ENCODE results near the gene HMGCLL1.

The HMGCLL1 gene

GRCh38 chr6:55578537-55579363 is at the start of gene HMGCLL1:
Gene HMGCLL1, minus strand, starts transcription at chr6:55579192. Its CDS starts 137 bp downstream, at chr6:55579055.
- Mint-ChIP-seq H3K4me3 (no peak within 1 kb of the TSS), H3K27me3 (peaks cover 17% of the 10 kb centered on the region), H3K9me3 (no peaks in the 10 kb centered on the region), H3K27ac (no peak within 1 kb of the TSS), H3K4me1 (ENCODE audit: low read depth) (no peaks in the 10 kb centered on the region), H3K36me3 (ENCODE audit: low read depth) (no peaks in the 10 kb centered on the region)
- intact Hi-C loops (cut with micrococcal nuclease), result no loop called here

- no peaks in the 10 kb centered on the region for H3K4me1 Mint-ChIP-seq (ENCODE audit: low read depth)
- no peaks in the 10 kb centered on the region for H3K27me3 Mint-ChIP-seq
- H3K9me3 Mint-ChIP-seq, result peaks cover 9% of the 10 kb centered on the region
- intact Hi-C loops (cut with micrococcal nuclease), result no loop called here
- H3K4me3 Mint-ChIP-seq, result no peak overlapping the region
- no peaks in the 10 kb centered on the region for H3K36me3 Mint-ChIP-seq (ENCODE audit: low read depth)
- H3K27ac Mint-ChIP-seq, result no peak overlapping the region
Observed at GRCh38 chr6:55621993-55622392, 43.0 kb upstream of the HMGCLL1 start.

- Mint-ChIP-seq H3K27me3 (no peaks in the 10 kb centered on the region), H3K4me3 (no peak overlapping the region), H3K9me3 (peaks cover 9% of the 10 kb centered on the region), H3K36me3 (ENCODE audit: low read depth) (no peaks in the 10 kb centered on the region), H3K27ac (no peak overlapping the region), H3K4me1 (ENCODE audit: low read depth) (no peaks in the 10 kb centered on the region)
- intact Hi-C loops (cut with micrococcal nuclease), result no loop called here
Observed at GRCh38 chr6:55621244-55621643, 42.3 kb upstream of the HMGCLL1 start.

- no peaks in the 10 kb centered on the region for H3K36me3 Mint-ChIP-seq (ENCODE audit: low read depth)
- intact Hi-C loops (cut with micrococcal nuclease), result no loop called here
- no peak overlapping the region for H3K4me3 Mint-ChIP-seq
- H3K27ac Mint-ChIP-seq, result no peak overlapping the region
- peaks cover 10% of the 10 kb centered on the region for H3K9me3 Mint-ChIP-seq
- H3K4me1 Mint-ChIP-seq (ENCODE audit: low read depth), result no peaks in the 10 kb centered on the region
- H3K27me3 Mint-ChIP-seq, result no peaks in the 10 kb centered on the region
Observed at GRCh38 chr6:55617272-55617671, 38.3 kb upstream of the HMGCLL1 start.

GRCh38 chr6:55604021-55604420 is 25.0 kb upstream of the HMGCLL1 start:
- intact Hi-C loops (cut with micrococcal nuclease), result no loop called here
- Mint-ChIP-seq H3K9me3 (no peaks in the 10 kb centered on the region), H3K36me3 (ENCODE audit: low read depth) (no peaks in the 10 kb centered on the region), H3K27me3 (no peaks in the 10 kb centered on the region), H3K4me3 (no peak overlapping the region), H3K27ac (no peak overlapping the region), H3K4me1 (ENCODE audit: low read depth) (no peaks in the 10 kb centered on the region)

GRCh38 chr6:55601120-55601519 is 22.1 kb upstream of the HMGCLL1 start:
- H3K4me3 Mint-ChIP-seq, result no peak overlapping the region
- intact Hi-C loops (cut with micrococcal nuclease), result no loop called here
- no peaks in the 10 kb centered on the region for H3K9me3 Mint-ChIP-seq
- no peaks in the 10 kb centered on the region for H3K27me3 Mint-ChIP-seq
- H3K27ac Mint-ChIP-seq, result no peak overlapping the region
- no peaks in the 10 kb centered on the region for H3K36me3 Mint-ChIP-seq (ENCODE audit: low read depth)
- no peaks in the 10 kb centered on the region for H3K4me1 Mint-ChIP-seq (ENCODE audit: low read depth)

- Mint-ChIP-seq H3K27me3 (no peaks in the 10 kb centered on the region), H3K9me3 (no peaks in the 10 kb centered on the region), H3K4me1 (ENCODE audit: low read depth) (no peaks in the 10 kb centered on the region), H3K4me3 (no peak overlapping the region), H3K27ac (no peak overlapping the region), H3K36me3 (ENCODE audit: low read depth) (no peaks in the 10 kb centered on the region)
- intact Hi-C loops (cut with micrococcal nuclease), result no loop called here
Observed at GRCh38 chr6:55594442-55594841, 15.4 kb upstream of the HMGCLL1 start.

- Mint-ChIP-seq H3K4me3 (no peak overlapping the region), H3K36me3 (ENCODE audit: low read depth) (no peaks in the 10 kb centered on the region), H3K9me3 (peaks cover 16% of the 10 kb centered on the region), H3K27ac (no peak overlapping the region), H3K4me1 (ENCODE audit: low read depth) (no peaks in the 10 kb centered on the region), H3K27me3 (peaks cover 1% of the 10 kb centered on the region)
- intact Hi-C loops (cut with micrococcal nuclease), result no loop called here
Observed at GRCh38 chr6:55584654-55585354, 5.8 kb upstream of the HMGCLL1 start.

GRCh38 chr6:55576811-55577210 is 2.2 kb downstream of the HMGCLL1 start:
- Mint-ChIP-seq H3K9me3 (no peaks in the 10 kb centered on the region), H3K4me3 (no peak overlapping the region), H3K4me1 (ENCODE audit: low read depth) (no peaks in the 10 kb centered on the region), H3K27ac (no peak overlapping the region), H3K27me3 (peaks cover 17% of the 10 kb centered on the region), H3K36me3 (ENCODE audit: low read depth) (no peaks in the 10 kb centered on the region)
- intact Hi-C loops (cut with micrococcal nuclease), result no loop called here

GRCh38 chr6:55574556-55574955 is 4.4 kb downstream of the HMGCLL1 start:
- Mint-ChIP-seq H3K36me3 (ENCODE audit: low read depth) (no peaks in the 10 kb centered on the region), H3K4me1 (ENCODE audit: low read depth) (no peaks in the 10 kb centered on the region), H3K4me3 (no peak overlapping the region), H3K27me3 (peaks cover 13% of the 10 kb centered on the region), H3K27ac (no peak overlapping the region), H3K9me3 (no peaks in the 10 kb centered on the region)
- intact Hi-C loops (cut with micrococcal nuclease), result no loop called here

GRCh38 chr6:55569638-55570037 is 9.4 kb downstream of the HMGCLL1 start:
- Mint-ChIP-seq H3K4me3 (no peak overlapping the region), H3K27ac (no peak overlapping the region), H3K27me3 (no peaks in the 10 kb centered on the region), H3K36me3 (ENCODE audit: low read depth) (no peaks in the 10 kb centered on the region), H3K4me1 (ENCODE audit: low read depth) (no peaks in the 10 kb centered on the region), H3K9me3 (no peaks in the 10 kb centered on the region)
- intact Hi-C loops (cut with micrococcal nuclease), result no loop called here

GRCh38 chr6:55568808-55569439 is 10.1 kb downstream of the HMGCLL1 start:
- Mint-ChIP-seq H3K4me1 (ENCODE audit: low read depth) (no peaks in the 10 kb centered on the region), H3K27me3 (no peaks in the 10 kb centered on the region), H3K27ac (no peak overlapping the region), H3K9me3 (no peaks in the 10 kb centered on the region), H3K4me3 (no peak overlapping the region), H3K36me3 (ENCODE audit: low read depth) (no peaks in the 10 kb centered on the region)
- intact Hi-C loops (cut with micrococcal nuclease), result no loop called here

- intact Hi-C loops (cut with micrococcal nuclease), result no loop called here
- H3K36me3 Mint-ChIP-seq (ENCODE audit: low read depth), result no peaks in the 10 kb centered on the region
Observed at GRCh38 chr6:55567558-55567957, 11.4 kb downstream of the HMGCLL1 start.

GRCh38 chr6:55566036-55566710 is 12.8 kb downstream of the HMGCLL1 start:
- no peaks in the 10 kb centered on the region for H3K4me1 Mint-ChIP-seq (ENCODE audit: low read depth)
- intact Hi-C loops (cut with micrococcal nuclease), result no loop called here
- H3K36me3 Mint-ChIP-seq (ENCODE audit: low read depth), result no peaks in the 10 kb centered on the region
- no peaks in the 10 kb centered on the region for H3K27me3 Mint-ChIP-seq
- H3K9me3 Mint-ChIP-seq, result no peaks in the 10 kb centered on the region
- no peak overlapping the region for H3K4me3 Mint-ChIP-seq
- H3K27ac Mint-ChIP-seq, result no peak overlapping the region

More at GRCh38 chr6:55567558-55567957, 11.4 kb downstream of the HMGCLL1 start:
- H3K4me3 Mint-ChIP-seq, result no peak overlapping the region
- H3K9me3 Mint-ChIP-seq, result no peaks in the 10 kb centered on the region
- H3K27ac Mint-ChIP-seq, result no peak overlapping the region
- H3K27me3 Mint-ChIP-seq, result no peaks in the 10 kb centered on the region
- H3K4me1 Mint-ChIP-seq (ENCODE audit: low read depth), result no peaks in the 10 kb centered on the region

All from dendritic cell treated with granulocyte-macrophage colony-stimulating factor and Interleukin-4, amounts not matched to agents 40 ng/mL and 50 ng/mL, for 4 days (primary cell).